Trophoblast cell (in vitro differentiated cells and primary cell): ENCODE measurements around the gene SHC1.

ENCODE experiments used
- DNase-seq, 2 donors: peaks; one replicate each; pipeline ENCODE4 v3.0.0-alpha.2; 2016
- H2AFZ ChIP-seq: 2 replicates; pipeline ENCODE4 v1.6.1; 2013; ENCODE audit warnings: low read length, moderate library complexity, mild to moderate bottlenecking; ENCODE audit not compliant: insufficient read depth, poor library complexity
- H2AK5ac ChIP-seq: 2 replicates; pipeline ENCODE4 v1.6.1; 2013; ENCODE audit warnings: mild to moderate bottlenecking, low read length
- H2BK120ac ChIP-seq: 2 replicates; pipeline ENCODE4 v1.6.1; 2013; ENCODE audit warnings: low read length, mild to moderate bottlenecking, moderate library complexity; ENCODE audit not compliant: insufficient read depth, poor library complexity
- H2BK12ac ChIP-seq: 2 replicates; pipeline ENCODE4 v1.6.1; 2013; ENCODE audit warnings: mild to moderate bottlenecking, low read length, moderate library complexity
- H2BK5ac ChIP-seq: 2 replicates; pipeline ENCODE4 v1.6.1; 2013; ENCODE audit warnings: low read length, low read depth, moderate library complexity, mild to moderate bottlenecking; ENCODE audit not compliant: poor library complexity
- H3K14ac ChIP-seq: 2 replicates; pipeline ENCODE4 v1.6.1; 2013; ENCODE audit warnings: mild to moderate bottlenecking, low read length
- H3K18ac ChIP-seq: 2 replicates; pipeline ENCODE4 v1.6.1; 2013; ENCODE audit warnings: mild to moderate bottlenecking, low read length
- H3K23ac ChIP-seq: 2 replicates; pipeline ENCODE4 v1.6.1; 2013; ENCODE audit warnings: low read length
- H3K27ac ChIP-seq: 2 replicates; pipeline ENCODE4 v1.5.1; 2013; ENCODE audit warnings: low read depth, mild to moderate bottlenecking, inconsistent platforms, low read length, moderate library complexity
- H3K27me3 ChIP-seq: 2 replicates; pipeline ENCODE4 v1.6.1; 2013; ENCODE audit warnings: inconsistent platforms, mild to moderate bottlenecking, low read length, moderate library complexity; ENCODE audit not compliant: insufficient read depth
- H3K36me3 ChIP-seq, 2 experiments: 1 replicate in 1 of 2; 2 replicates in 1 of 2; pipeline ENCODE4 v1.6.1; 2013; ENCODE audit warnings: low read length in 2 of 2, mild to moderate bottlenecking in 2 of 2, moderate library complexity in 1 of 2; ENCODE audit not compliant: insufficient read depth in 2 of 2, control insufficient read depth in 1 of 2
- H3K4ac ChIP-seq: 2 replicates; pipeline ENCODE4 v1.6.1; 2013; ENCODE audit warnings: low read depth, mild to moderate bottlenecking, low read length, moderate library complexity
- H3K4me1 ChIP-seq, 2 experiments: 1 replicate in 1 of 2; 2 replicates in 1 of 2; pipeline ENCODE4 v1.6.1; 2013; ENCODE audit warnings: low read length in 2 of 2, mild to moderate bottlenecking in 2 of 2, moderate library complexity in 1 of 2; ENCODE audit not compliant: insufficient read depth in 2 of 2, control insufficient read depth in 1 of 2
- H3K4me2 ChIP-seq: 2 replicates; pipeline ENCODE4 v1.6.1; 2013; ENCODE audit warnings: inconsistent platforms, mild to moderate bottlenecking, low read length, moderate library complexity
- H3K4me3 ChIP-seq: 2 replicates; pipeline ENCODE4 v1.5.1; 2013; ENCODE audit warnings: mild to moderate bottlenecking, low read depth, low read length, inconsistent platforms
- H3K79me1 ChIP-seq: one replicate; pipeline ENCODE4 v1.6.1; 2013; ENCODE audit warnings: low read length
- H3K79me2 ChIP-seq: 2 replicates; pipeline ENCODE4 v1.6.1; 2013; ENCODE audit warnings: low read length, mild to moderate bottlenecking; ENCODE audit not compliant: control insufficient read depth, insufficient read depth, poor library complexity
- H3K9ac ChIP-seq: 2 replicates; pipeline ENCODE4 v1.6.1; 2013; ENCODE audit warnings: mild to moderate bottlenecking, low read length
- H3K9me3 ChIP-seq: 2 replicates; pipeline ENCODE4 v1.6.1; 2013; ENCODE audit warnings: low read depth, mild to moderate bottlenecking, control low read depth, inconsistent platforms, low read length; ENCODE audit not compliant: insufficient read depth
- H4K12ac ChIP-seq: 2 replicates; pipeline ENCODE4 v1.6.1; 2013; ENCODE audit warnings: low read depth, mild to moderate bottlenecking, low read length, moderate library complexity
- H4K8ac ChIP-seq: 2 replicates; pipeline ENCODE4 v1.6.1; 2013; ENCODE audit warnings: low read depth, mild to moderate bottlenecking, low read length, moderate library complexity
- H4K91ac ChIP-seq: one replicate; pipeline ENCODE4 v1.6.1; 2013; ENCODE audit warnings: low read depth, mild to moderate bottlenecking, low read length, moderate library complexity
- WGBS: extraction: QIAGEN DNeasy Blood & Tissue Kit; methylation state at CpG from one replicate; pipeline ENCODE4 v1.1.7; 2013; ENCODE audit warnings: missing lambda C conversion rate; ENCODE audit not compliant: insufficient read length, insufficient coverage; ENCODE audit errors: extremely low coverage; 5-methylcytosine and 5-hydroxymethylcytosine counted together

SHC1 gene

GRCh38 chr1:155005076-155006011 lies 34.8 kb upstream of the SHC1 start:
- Histone ChIP-seq H4K91ac (no peak overlapping the region), H3K36me3 (peaks cover 0 to 7% of the 10 kb centered on the region in 2 experiments), H2BK12ac (no peak overlapping the region), H3K79me1 (peaks cover 31% of the 10 kb centered on the region), H2BK120ac (no peak overlapping the region), H3K4me2 (no peak overlapping the region), H3K14ac (no peak overlapping the region), H3K4me3 (no peak overlapping the region), H3K4me1 (peaks cover 15 to 20% of the 10 kb centered on the region in 2 experiments), H3K4ac (peak overlapping the region; percentile 60), H2AK5ac (no peak overlapping the region), H4K8ac (no peak overlapping the region), H3K27ac (no peak overlapping the region), H3K27me3 (no peaks in the 10 kb centered on the region), H3K9me3 (no peaks in the 10 kb centered on the region), H4K12ac (no peak overlapping the region), H2BK5ac (no peak overlapping the region), H3K23ac (no peak overlapping the region), H3K18ac (no peak overlapping the region), H3K9ac (no peak overlapping the region), H3K79me2 (peaks cover 20% of the 10 kb centered on the region), H2AFZ (no peak overlapping the region)
- no CpG with 5 or more reads among the region's 17 CpGs for WGBS
- no peak for DNase-seq

- H3K27me3 ChIP-seq: no peaks in the 10 kb centered on the region
- H3K79me1 ChIP-seq: peaks cover 36% of the 10 kb centered on the region
- no peak overlapping the region for H3K9ac ChIP-seq
- peak overlapping the region; percentile 44 for H2AK5ac ChIP-seq
- peak overlapping the region; percentile 26 for H2AFZ ChIP-seq
- peak overlapping the region; percentile 93 for H3K4me3 ChIP-seq
- peak overlapping the region; percentile 34 for H4K12ac ChIP-seq
- H3K14ac ChIP-seq: peak overlapping the region; percentile 69
- H2BK12ac ChIP-seq: peak overlapping the region; percentile 51
- peak overlapping the region; percentile 8 for H3K4ac ChIP-seq
- no peak for DNase-seq
- H3K9me3 ChIP-seq: no peaks in the 10 kb centered on the region
- peaks cover 21 to 27% of the 10 kb centered on the region in 2 experiments for H3K4me1 ChIP-seq
- peak overlapping the region; percentile 23 for H3K23ac ChIP-seq
- peak overlapping the region; percentile 55 for H2BK120ac ChIP-seq
- peaks cover 0 to 7% of the 10 kb centered on the region in 2 experiments for H3K36me3 ChIP-seq
- peak overlapping the region; percentile 1 for H2BK5ac ChIP-seq
- H4K8ac ChIP-seq: peak overlapping the region; percentile 7
- H3K4me2 ChIP-seq: peak overlapping the region; percentile 95
- H3K18ac ChIP-seq: peak overlapping the region; percentile 73
- peaks cover 22% of the 10 kb centered on the region for H3K79me2 ChIP-seq
- WGBS: no CpG with 5 or more reads among the region's 5 CpGs
- peak overlapping the region; percentile 20 for H3K27ac ChIP-seq
- peak overlapping the region; percentile 97 for H4K91ac ChIP-seq
Observed at GRCh38 chr1:155004352-155005075, 34.0 kb upstream of the SHC1 start.

- peaks cover 36% of the 10 kb centered on the region for H3K79me1 ChIP-seq
- no peak overlapping the region for H3K23ac ChIP-seq
- peak overlapping the region; percentile 93 for H3K4me3 ChIP-seq
- DNase-seq: no peak
- peak overlapping the region; percentile 1 for H2BK12ac ChIP-seq
- H2AFZ ChIP-seq: peak overlapping the region; percentile 26
- H2AK5ac ChIP-seq: peak overlapping the region; percentile 9
- H3K27ac ChIP-seq: peak overlapping the region; percentile 89
- peaks cover 18% of the 10 kb centered on the region for H3K79me2 ChIP-seq
- no CpG with 5 or more reads among the region's 34 CpGs for WGBS
- peak overlapping the region; percentile 69 for H3K14ac ChIP-seq
- H4K12ac ChIP-seq: peak overlapping the region; percentile 2
- peak overlapping the region; percentile 73 for H3K18ac ChIP-seq
- H3K4me1 ChIP-seq: peaks cover 22 to 28% of the 10 kb centered on the region in 2 experiments
- no peaks in the 10 kb centered on the region for H3K9me3 ChIP-seq
- peak overlapping the region; percentile 23 for H4K8ac ChIP-seq
- H3K4me2 ChIP-seq: peak overlapping the region; percentile 95
- no peaks in the 10 kb centered on the region for H3K27me3 ChIP-seq
- peak overlapping the region; percentile 98 for H3K4ac ChIP-seq
- peak overlapping the region; percentile 97 for H4K91ac ChIP-seq
- H3K36me3 ChIP-seq: peaks cover 0 to 7% of the 10 kb centered on the region in 2 experiments
- peak overlapping the region; percentile 44 for H3K9ac ChIP-seq
- peak overlapping the region; percentile 96 for H2BK120ac ChIP-seq
- H2BK5ac ChIP-seq: peak overlapping the region; percentile 95
Observed at GRCh38 chr1:155003766-155004351, 33.3 kb upstream of the SHC1 start.

- Histone ChIP-seq H2AK5ac (peak overlapping the region; percentile 96), H3K36me3 (peaks cover 0 to 7% of the 10 kb centered on the region in 2 experiments), H3K9me3 (no peaks in the 10 kb centered on the region), H3K14ac (peak overlapping the region; percentile 98), H3K27ac (peak overlapping the region; percentile 89), H2BK5ac (peak overlapping the region; percentile 95), H3K79me1 (peaks cover 36% of the 10 kb centered on the region), H3K23ac (no peak overlapping the region), H3K27me3 (no peaks in the 10 kb centered on the region), H2AFZ (peak overlapping the region; percentile 66), H3K4me1 (peaks cover 20 to 24% of the 10 kb centered on the region in 2 experiments), H3K4me3 (peak overlapping the region; percentile 93), H2BK120ac (peak overlapping the region; percentile 96), H3K9ac (peak overlapping the region; percentile 44), H4K12ac (peak overlapping the region; percentile 86), H3K4ac (peak overlapping the region; percentile 98), H3K18ac (peak overlapping the region; percentile 97), H3K79me2 (peaks cover 18% of the 10 kb centered on the region), H4K91ac (peak overlapping the region; percentile 97), H3K4me2 (peak overlapping the region; percentile 95), H4K8ac (peak overlapping the region; percentile 90), H2BK12ac (peak overlapping the region; percentile 1)
- no peak for DNase-seq
- no CpG with 5 or more reads among the region's 37 CpGs for WGBS
Observed at GRCh38 chr1:155003227-155003765, 32.7 kb upstream of the SHC1 start.
